GM10266 (cell line): ENCODE data around the gene FOXK2.

Experiments used
- DNase-seq: peaks from one replicate; pipeline ENCODE4 v3.0.0; 2012; ENCODE audit errors: extremely low spot score
- CTCF ChIP-seq: IDR thresholded peaks from 2 replicates; pipeline ENCODE4 v1.5.1; 2012; ENCODE audit warnings: mild to moderate bottlenecking, low read depth; ENCODE audit not compliant: control insufficient read depth, insufficient read depth; ENCODE audit errors: missing control alignments

FOXK2 gene

GRCh38 chr17:82596837-82597672 lies 77.5 kb downstream of the FOXK2 start:
- DNase-seq, result no peak
- no peak for TF ChIP-seq CTCF

- DNase-seq, result no peak
- TF ChIP-seq CTCF, result no peak
Observed at GRCh38 chr17:82598256-82599119, 79.0 kb downstream of the FOXK2 start.

GRCh38 chr17:82599674-82600661 lies 80.4 kb downstream of the FOXK2 start:
- no peak for DNase-seq
- TF ChIP-seq CTCF, result no peak

- TF ChIP-seq CTCF, result no peak
- no peak for DNase-seq
Observed at GRCh38 chr17:82600731-82601446, 81.4 kb downstream of the FOXK2 start.

GRCh38 chr17:82601447-82602000 lies 82.0 kb downstream of the FOXK2 start:
- DNase-seq, result no peak
- TF ChIP-seq CTCF, result no peak

GRCh38 chr17:82602487-82602886 lies 83.0 kb downstream of the FOXK2 start:
- no peak for TF ChIP-seq CTCF
- DNase-seq, result no peak
